ENCODE measurements around the gene OR1L4. TPM values are rescaled to one million over a fixed set of nuclear protein-coding genes. Genes with fewer than 3 reads are reported as not detected.

OR1L4 gene, protein sequence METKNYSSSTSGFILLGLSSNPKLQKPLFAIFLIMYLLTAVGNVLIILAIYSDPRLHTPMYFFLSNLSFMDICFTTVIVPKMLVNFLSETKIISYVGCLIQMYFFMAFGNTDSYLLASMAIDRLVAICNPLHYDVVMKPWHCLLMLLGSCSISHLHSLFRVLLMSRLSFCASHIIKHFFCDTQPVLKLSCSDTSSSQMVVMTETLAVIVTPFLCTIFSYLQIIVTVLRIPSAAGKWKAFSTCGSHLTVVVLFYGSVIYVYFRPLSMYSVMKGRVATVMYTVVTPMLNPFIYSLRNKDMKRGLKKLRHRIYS
- polyA plus RNA-seq (not detected in 2 replicates), polyA minus RNA-seq (not detected in 2 replicates)

DNA sequence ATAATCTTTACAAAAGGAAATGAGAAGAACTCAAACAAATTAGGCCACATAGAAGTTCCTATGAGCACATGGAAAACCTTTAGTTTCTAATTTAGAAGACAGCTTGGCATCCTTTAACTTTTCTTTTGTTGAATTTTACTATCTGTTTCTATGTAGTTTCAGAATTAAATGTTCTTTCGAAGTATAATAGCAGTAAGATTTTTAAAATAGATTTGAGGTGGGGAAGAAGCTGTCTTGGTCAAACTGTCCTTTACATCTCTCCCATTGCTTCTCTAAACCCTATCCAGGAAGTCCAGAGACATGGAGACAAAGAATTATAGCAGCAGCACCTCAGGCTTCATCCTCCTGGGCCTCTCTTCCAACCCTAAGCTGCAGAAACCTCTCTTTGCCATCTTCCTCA lies at the start of gene OR1L4:
OR1L4 (plus strand) TSS at position 301 of the 400 bp plus-strand sequence; CDS start at position 301, 0 bp downstream.
- Histone ChIP-seq H3K79me2 (replicated peaks; ENCODE audit: insufficient read depth, low read length) (no peaks in the 10 kb centered on the region), H3F3A (ENCODE audit: insufficient read depth, low read length, poor library complexity, severe bottlenecking) (no peaks in the 10 kb centered on the region), H3K4me2 (ENCODE audit: low read length) (no peak within 1 kb of the TSS), H2AFZ (ENCODE audit: low read depth, low read length) (no peak within 1 kb of the TSS), H3K9me2 (ENCODE audit: insufficient read depth, low read length) (no peaks in the 10 kb centered on the region), H3K9ac (ENCODE audit: low read length) (no peak within 1 kb of the TSS), H3K27me3 (ENCODE audit: insufficient read depth, low read depth, low read length) (no peaks in the 10 kb centered on the region), H3K36me3 (ENCODE audit: insufficient read depth, low read length) (no peaks in the 10 kb centered on the region), H4K20me1 (ENCODE audit: insufficient read depth) (no peaks in the 10 kb centered on the region), H3K27ac (ENCODE audit: low read length) (no peak within 1 kb of the TSS), H3K4me3 (ENCODE audit: low read length) (no peak within 1 kb of the TSS), H3K9me3 (ENCODE audit: low read length) (peaks cover 5% of the 10 kb centered on the region)
- TF ChIP-seq POLR2AphosphoS5 (IDR thresholded peaks at IDR 0.05): no peak
- no peak for TF ChIP-seq EZH2 (IDR thresholded peaks at IDR 0.05; ENCODE audit: borderline replicate concordance, insufficient read depth, low read length, poor library complexity, severe bottlenecking)
- no peak for TF ChIP-seq MXI1 (conservative IDR thresholded peaks at IDR 0.05; ENCODE audit: poor library complexity, severe bottlenecking)
- no peak for TF ChIP-seq EP300 (conservative IDR thresholded peaks at IDR 0.05; ENCODE audit: poor library complexity, severe bottlenecking)
- no peak for TF ChIP-seq SMC3 (conservative IDR thresholded peaks at IDR 0.05; ENCODE audit: poor library complexity)
- no peak for TF ChIP-seq REST (IDR thresholded peaks at IDR 0.05; ENCODE audit: borderline replicate concordance)
- no peak for TF ChIP-seq TAF1 (IDR thresholded peaks at IDR 0.05; ENCODE audit: low read depth)

GRCh38 chr9:122684851-122685250 lies 38.9 kb upstream of the OR1L4 start:
- no peaks in the 10 kb centered on the region for H3K36me3 ChIP-seq (ENCODE audit: insufficient read depth, low read length)
- H2AFZ ChIP-seq (ENCODE audit: low read depth, low read length): no peak overlapping the region
- H3K9ac ChIP-seq (ENCODE audit: low read length): no peak overlapping the region
- H4K20me1 ChIP-seq (ENCODE audit: insufficient read depth): no peaks in the 10 kb centered on the region
- TF ChIP-seq TAF1 (IDR thresholded peaks at IDR 0.05; ENCODE audit: low read depth) (no peak), MXI1 (conservative IDR thresholded peaks at IDR 0.05; ENCODE audit: poor library complexity, severe bottlenecking) (no peak), CTCF (IDR thresholded peaks at IDR 0.05; ENCODE audit: poor library complexity, severe bottlenecking) (no peak), RAD21 (conservative IDR thresholded peaks at IDR 0.05) (no peak), EP300 (conservative IDR thresholded peaks at IDR 0.05; ENCODE audit: poor library complexity, severe bottlenecking) (no peak), REST (IDR thresholded peaks at IDR 0.05; ENCODE audit: borderline replicate concordance) (no peak), POLR2AphosphoS5 (IDR thresholded peaks at IDR 0.05) (no peak), EZH2 (IDR thresholded peaks at IDR 0.05; ENCODE audit: borderline replicate concordance, insufficient read depth, low read length, poor library complexity, severe bottlenecking) (no peak), SMC3 (conservative IDR thresholded peaks at IDR 0.05; ENCODE audit: poor library complexity) (no peak)
- H3K4me3 ChIP-seq (ENCODE audit: low read length): no peak overlapping the region
- H3K4me2 ChIP-seq (ENCODE audit: low read length): no peak overlapping the region
- no peaks in the 10 kb centered on the region for H3K9me2 ChIP-seq (ENCODE audit: insufficient read depth, low read length)
- H3K27ac ChIP-seq (ENCODE audit: low read length): no peak overlapping the region
- H3K79me2 ChIP-seq (replicated peaks; ENCODE audit: insufficient read depth, low read length): no peaks in the 10 kb centered on the region
- H3K9me3 ChIP-seq (ENCODE audit: low read length): peaks cover 6% of the 10 kb centered on the region
- H3F3A ChIP-seq (ENCODE audit: insufficient read depth, low read length, poor library complexity, severe bottlenecking): no peaks in the 10 kb centered on the region
- no peaks in the 10 kb centered on the region for H3K27me3 ChIP-seq (ENCODE audit: insufficient read depth, low read depth, low read length)

Measured in neural cell (in vitro differentiated cells).